Measurements from ENCODE around the gene DDX19B. TPM values are rescaled to one million over a fixed set of nuclear protein-coding genes. Genes with fewer than 3 reads are reported as not detected.

Gene DDX19B
- total and polyA plus RNA-seq, 9 of the 15 experiments (the other 6 are each of a cell fraction or from before 2014, with no cell fraction given) = 7.0 to 32.9 (median 19.3) TPM

GRCh38 chr16:70337814-70338213 lies 38.8 kb downstream of the DDX19B start:
- ATAC-seq = no peak
- H3K27ac ChIP-seq (ENCODE audit: extremely low read depth, low read depth, low read length) = no peak overlapping the region
- H4K20me1 ChIP-seq (replicated peaks; ENCODE audit: control insufficient read depth, insufficient read depth, low read length) = no peaks in the 10 kb centered on the region
- TF ChIP-seq CBX3 (IDR thresholded peaks at IDR 0.05; ENCODE audit: borderline replicate concordance in 1 of 2, low read length in 2 of 2) (no peak), TSC22D4 (tag; IDR thresholded peaks at IDR 0.05) (no peak), TEAD2 (tag; IDR thresholded peaks at IDR 0.05) (no peak), ZNF830 (CRISPR knock-in tag; IDR thresholded peaks at IDR 0.05) (no peak), ZNF121 (CRISPR knock-in tag; conservative IDR thresholded peaks at IDR 0.05) (peak; percentile 89), BCOR (IDR thresholded peaks at IDR 0.05) (0 out of 2 replicates have a peak, but pooled peaks have one; percentile 8), RBM25 (IDR thresholded peaks at IDR 0.05; ENCODE audit: low read depth, low read length, severe bottlenecking) (peak; percentile 43), TEAD1 (CRISPR knock-in tag; IDR thresholded peaks at IDR 0.05) (no peak)
- no peaks in the 10 kb centered on the region for H3K9me1 ChIP-seq (ENCODE audit: control insufficient read depth, insufficient read depth, low read length)
- H3K36me3 ChIP-seq (ENCODE audit: control insufficient read depth, insufficient read depth, low read length) = peaks cover 20% of the 10 kb centered on the region; the same call in 2 of the 3 replicates
- no peak overlapping the region for H3K4me3 ChIP-seq
- no TSS peak for BruUV-seq (replicated peaks)
- H3K9ac ChIP-seq (ENCODE audit: insufficient read depth in 1 of 2, low read depth in 2 of 2, low read length in 2 of 2) = no peak overlapping the region
- DNase-seq (ENCODE audit: extremely low read depth in 1 of 4, low spot score in 3 of 4) = no peak
- WGBS (ENCODE audit: insufficient coverage, low coverage, missing lambda C conversion rate) = 84% methylated on average over 5 of the region's 5 CpGs
- no peaks in the 10 kb centered on the region for H3K79me2 ChIP-seq (ENCODE audit: control insufficient read depth, insufficient read depth, low read length)
- H2AFZ ChIP-seq (ENCODE audit: low read depth, low read length) = no peak overlapping the region
- no peaks in the 10 kb centered on the region for H3K27me3 ChIP-seq (ENCODE audit: control insufficient read depth in 2 of 2, insufficient read depth in 2 of 2, low read length in 2 of 2)
- no peak for FAIRE-seq
- in situ Hi-C loops (cut with MboI) (no loop called here), intact Hi-C loops (cut with micrococcal nuclease) (no loop called here)
- no peak overlapping the region for H3K4me2 ChIP-seq (ENCODE audit: insufficient read depth, low read length)
- no peaks in the 10 kb centered on the region; a peak in 3 of 5 replicates for H3K4me1 ChIP-seq (replicated peaks in 1 of 2; ENCODE audit: control insufficient read depth in 2 of 2, insufficient read depth in 2 of 2, low read length in 2 of 2)
- no peaks in the 10 kb centered on the region for H3K9me3 ChIP-seq (replicated peaks; ENCODE audit: control insufficient read depth, insufficient read depth, low read depth, low read length)
- ChIA-PET POLR2A (interaction anchor here (0.6 kb wide), 1 partner anchor 145 kb away, joined by 5 read pairs; no protein-coding TSS in a partner anchor), CTCF (ENCODE audit: low intra/inter-chr PET ratio) (no interaction called here)

Measured in K562 (cell line).